Measurements from ENCODE around the gene GAGE12J. TPM values are rescaled to one million over a fixed set of nuclear protein-coding genes. Genes with fewer than 3 reads are reported as not detected.
"Not testable (repeated sequence)": the region's sequence is repeated elsewhere in the genome, so short reads cannot be mapped to it uniquely, and the experiment has no call there.

GAGE12J gene
- total and polyA plus RNA-seq, 3 donors from 2014 or later, result 8.5 to 14.2 TPM; not detected in 1

GRCh38 chrX:49308604-49309269 is 13.1 kb upstream of the GAGE12J start:
- H3K27me3 ChIP-seq, result no peaks in the 10 kb centered on the region
- peak; percentile 73 for DNase-seq
- H3K4me3 ChIP-seq, result no peak overlapping the region
- H3K27ac ChIP-seq, result peak overlapping the region; percentile 86 to 87
- H3K9me3 ChIP-seq, result no peaks in the 10 kb centered on the region
- WGBS, 2 donors, result 27 to 40% methylated on average over 15 of the region's 15 CpGs
- TF ChIP-seq POLR2A (IDR thresholded peaks at IDR 0.05) (no peak), CTCF (IDR thresholded peaks at IDR 0.05) (no peak)
- intact Hi-C loops (cut with DNase I; ENCODE audit: low total_unique reads), result no loop called here
- H3K36me3 ChIP-seq (ENCODE audit: low read depth, missing control alignments), result no peaks in the 10 kb centered on the region
- peaks cover 7% of the 10 kb centered on the region for H3K4me1 ChIP-seq

- no peak for TF ChIP-seq POLR2A (IDR thresholded peaks at IDR 0.05)
- no peaks in the 10 kb centered on the region for H3K36me3 ChIP-seq (ENCODE audit: low read depth, missing control alignments)
- H3K4me3 ChIP-seq, result peak overlapping the region in 1 of 2 donors; percentile 17
- H3K9me3 ChIP-seq, result no peaks in the 10 kb centered on the region
- WGBS, 2 donors, result 0 to 1% methylated on average over 8 of the region's 8 CpGs
- peak; percentile 25 for DNase-seq
- peaks cover 7% of the 10 kb centered on the region for H3K4me1 ChIP-seq
- H3K27me3 ChIP-seq, result no peaks in the 10 kb centered on the region
- intact Hi-C loops (cut with DNase I; ENCODE audit: low total_unique reads), result no loop called here
- H3K27ac ChIP-seq, result peak overlapping the region; percentile 86 to 87
Observed at GRCh38 chrX:49309401-49309981, 12.3 kb upstream of the GAGE12J start.

- peaks cover 7% of the 10 kb centered on the region for H3K4me1 ChIP-seq
- 38% methylated on average over 18 of the region's 18 CpGs for WGBS, 2 donors
- TF ChIP-seq CTCF (IDR thresholded peaks at IDR 0.05) (no peak), POLR2A (IDR thresholded peaks at IDR 0.05) (no peak)
- H3K36me3 ChIP-seq (ENCODE audit: low read depth, missing control alignments), result no peaks in the 10 kb centered on the region
- no peaks in the 10 kb centered on the region for H3K27me3 ChIP-seq
- H3K9me3 ChIP-seq, result no peaks in the 10 kb centered on the region
- intact Hi-C loops (cut with DNase I; ENCODE audit: low total_unique reads), result no loop called here
- no peak overlapping the region for H3K4me3 ChIP-seq
- peak overlapping the region; percentile 86 to 87 for H3K27ac ChIP-seq
- no peak for DNase-seq
Observed at GRCh38 chrX:49310371-49310770, 11.5 kb upstream of the GAGE12J start.

- no peaks in the 10 kb centered on the region for H3K27me3 ChIP-seq
- no peaks in the 10 kb centered on the region for H3K9me3 ChIP-seq
- H3K27ac ChIP-seq, result no peak overlapping the region
- 79 to 91% methylated on average over 2 of the region's 2 CpGs for WGBS, 2 donors
- no peaks in the 10 kb centered on the region for H3K36me3 ChIP-seq (ENCODE audit: low read depth, missing control alignments)
- no peak for DNase-seq
- intact Hi-C loops (cut with DNase I; ENCODE audit: low total_unique reads), result no loop called here
- TF ChIP-seq CTCF (IDR thresholded peaks at IDR 0.05) (no peak), POLR2A (IDR thresholded peaks at IDR 0.05) (no peak)
- no peak overlapping the region for H3K4me3 ChIP-seq
- peaks cover 7% of the 10 kb centered on the region for H3K4me1 ChIP-seq
Observed at GRCh38 chrX:49312176-49312575, 9.7 kb upstream of the GAGE12J start.

GRCh38 chrX:49316085-49316484 is 5.8 kb upstream of the GAGE12J start:
- TF ChIP-seq POLR2A (IDR thresholded peaks at IDR 0.05) (no peak), CTCF (IDR thresholded peaks at IDR 0.05) (no peak)
- Histone ChIP-seq H3K4me1 (no peaks in the 10 kb centered on the region), H3K4me3 (no peak overlapping the region), H3K27ac (peak overlapping the region in 1 of 2 donors; percentile 19), H3K9me3 (no peaks in the 10 kb centered on the region), H3K36me3 (ENCODE audit: low read depth, missing control alignments) (no peaks in the 10 kb centered on the region), H3K27me3 (no peaks in the 10 kb centered on the region)
- intact Hi-C loops (cut with DNase I; ENCODE audit: low total_unique reads), result no loop called here
- WGBS, 2 donors, result 54 to 56% methylated on average over 4 of the region's 4 CpGs
- DNase-seq, result no peak

GRCh38 chrX:49322266-49322665 is 429 bp downstream of the GAGE12J start:
- H3K9me3 ChIP-seq; H3K36me3 ChIP-seq (ENCODE audit: low read depth, missing control alignments); H3K4me3 ChIP-seq; H3K27ac ChIP-seq; H3K27me3 ChIP-seq; intact Hi-C loops (cut with DNase I; ENCODE audit: low total_unique reads); H3K4me1 ChIP-seq; DNase-seq: not testable (repeated sequence)
- no CpG with 5 or more reads among the region's 27 CpGs for WGBS, 2 donors

- H3K27ac ChIP-seq; H3K4me3 ChIP-seq; H3K4me1 ChIP-seq; DNase-seq; H3K36me3 ChIP-seq (ENCODE audit: low read depth, missing control alignments); intact Hi-C loops (cut with DNase I; ENCODE audit: low total_unique reads); H3K9me3 ChIP-seq; H3K27me3 ChIP-seq: not testable (repeated sequence)
- WGBS, 2 donors, result 48% methylated on average over 3 of the region's 7 CpGs; no CpG with 5 or more reads in 1 of the 2 donors
Observed at GRCh38 chrX:49323735-49324134, 1.9 kb downstream of the GAGE12J start.

- intact Hi-C loops (cut with DNase I; ENCODE audit: low total_unique reads); H3K27me3 ChIP-seq; H3K27ac ChIP-seq; H3K4me1 ChIP-seq; H3K4me3 ChIP-seq; H3K9me3 ChIP-seq; DNase-seq; H3K36me3 ChIP-seq (ENCODE audit: low read depth, missing control alignments): not testable (repeated sequence)
- 71% methylated on average over 8 of the region's 11 CpGs; no CpG with 5 or more reads in 1 of the 2 donors for WGBS, 2 donors
Observed at GRCh38 chrX:49330421-49330820, 8.6 kb downstream of the GAGE12J start.

Data from testis (tissue), 3 donors.